NCI-H2227 (cell line): ENCODE measurements around the gene KRTAP5-9.
"Not testable (repeated sequence)": the region's sequence is repeated elsewhere in the genome, so short reads cannot be mapped to it uniquely, and the experiment has no call there.

ENCODE experiments used
- DNase-seq: peaks from one replicate; lab custom pipeline; 2025; ENCODE audit not compliant: unreplicated experiment; lab: John Stamatoyannopoulos, UW

KRTAP5-9 gene

DNA sequence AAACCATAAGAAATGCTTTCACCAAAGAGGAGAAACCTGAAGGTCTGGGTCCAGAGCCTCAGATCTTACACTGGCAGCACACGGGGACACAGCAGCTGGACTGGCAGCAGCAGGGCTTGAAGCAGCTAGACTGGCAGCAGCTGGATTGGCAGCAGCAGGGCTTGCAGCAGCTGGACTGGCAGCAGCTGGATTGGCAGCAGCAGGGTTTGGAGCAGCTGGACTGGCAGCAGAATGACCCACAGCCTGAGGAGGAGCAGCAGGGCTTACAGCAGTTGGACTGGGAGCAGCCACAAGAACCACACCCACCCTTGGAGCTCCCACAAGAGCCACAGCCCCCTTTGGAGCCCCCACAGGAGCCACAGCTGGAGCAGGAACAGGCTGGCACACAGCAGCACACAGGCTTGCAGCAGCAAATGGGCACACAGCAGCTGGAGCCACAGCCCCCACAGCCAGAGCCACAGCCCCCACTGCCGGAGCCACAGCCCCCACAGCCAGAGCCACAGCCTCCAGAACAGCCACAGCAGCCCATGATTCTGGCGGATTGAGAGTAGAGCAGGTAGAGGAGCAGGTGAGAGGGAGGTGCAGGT lies 34.2 kb downstream of the KRTAP5-9 start, which contains the start of gene KRTAP5-11:
Gene KRTAP5-11, minus strand, starts transcription at position 567 of the 587 bp plus-strand sequence. Its CDS starts 38 bp downstream, at position 529.
- DNase-seq, result no peak

DNA sequence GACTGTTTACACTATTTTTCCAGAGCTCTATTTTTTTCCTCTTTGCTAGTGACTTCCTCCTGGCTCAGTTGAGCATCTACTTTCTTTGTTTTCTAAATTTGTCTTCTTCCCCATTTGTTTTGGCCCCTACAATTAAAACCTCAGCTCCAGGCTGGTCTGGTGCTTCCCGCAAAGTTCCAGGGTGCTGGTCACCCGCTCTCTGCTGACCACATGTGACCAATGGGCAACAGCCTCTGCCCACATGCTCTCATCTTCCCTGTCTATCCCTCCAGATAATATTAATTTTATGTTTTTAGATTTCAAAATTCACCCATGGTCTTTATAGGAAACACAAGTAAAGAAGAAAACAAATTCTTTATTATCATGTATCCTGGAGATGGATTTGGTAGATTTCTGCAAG lies 34.7 kb downstream of the KRTAP5-9 start:
- DNase-seq, result not testable (repeated sequence)

DNA sequence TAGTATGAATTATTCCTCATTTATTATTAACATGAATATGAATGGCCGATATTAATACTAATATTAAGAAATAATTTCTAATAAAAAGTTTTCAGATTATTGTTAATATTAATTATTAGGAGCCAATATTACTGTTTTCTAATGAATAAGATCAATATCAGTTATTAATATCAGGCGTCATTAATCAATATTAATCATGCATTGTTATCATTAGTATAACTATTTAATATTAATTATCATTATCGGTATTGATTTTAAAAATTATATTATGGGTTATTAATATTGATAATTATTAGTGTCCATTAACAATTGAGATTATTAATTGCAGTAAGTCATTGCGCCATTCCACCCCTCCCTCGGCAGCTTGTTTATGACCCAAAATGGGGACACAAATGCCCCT lies 37.5 kb downstream of the KRTAP5-9 start:
- DNase-seq, result not testable (repeated sequence)

DNA sequence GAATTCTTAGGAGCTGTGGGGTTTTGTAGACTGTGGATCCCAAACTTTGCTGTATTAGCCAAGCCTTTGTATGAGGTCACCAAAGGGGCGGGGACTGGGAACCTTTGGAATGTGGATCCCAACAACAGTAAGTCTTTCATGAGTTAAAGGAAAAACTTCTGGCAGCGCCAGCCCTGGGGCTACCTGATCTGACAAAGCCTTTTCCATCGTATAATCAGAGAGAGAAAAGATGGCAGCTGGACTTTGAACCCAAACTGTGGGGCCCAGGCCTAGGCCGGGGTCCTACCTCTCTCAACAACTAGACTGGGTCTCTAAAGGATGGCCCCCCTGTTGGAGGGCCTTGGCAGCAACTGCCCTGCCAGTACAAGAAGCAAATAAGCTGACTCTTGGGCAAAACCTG lies 40.1 kb downstream of the KRTAP5-9 start:
- DNase-seq, result not testable (repeated sequence)

DNA sequence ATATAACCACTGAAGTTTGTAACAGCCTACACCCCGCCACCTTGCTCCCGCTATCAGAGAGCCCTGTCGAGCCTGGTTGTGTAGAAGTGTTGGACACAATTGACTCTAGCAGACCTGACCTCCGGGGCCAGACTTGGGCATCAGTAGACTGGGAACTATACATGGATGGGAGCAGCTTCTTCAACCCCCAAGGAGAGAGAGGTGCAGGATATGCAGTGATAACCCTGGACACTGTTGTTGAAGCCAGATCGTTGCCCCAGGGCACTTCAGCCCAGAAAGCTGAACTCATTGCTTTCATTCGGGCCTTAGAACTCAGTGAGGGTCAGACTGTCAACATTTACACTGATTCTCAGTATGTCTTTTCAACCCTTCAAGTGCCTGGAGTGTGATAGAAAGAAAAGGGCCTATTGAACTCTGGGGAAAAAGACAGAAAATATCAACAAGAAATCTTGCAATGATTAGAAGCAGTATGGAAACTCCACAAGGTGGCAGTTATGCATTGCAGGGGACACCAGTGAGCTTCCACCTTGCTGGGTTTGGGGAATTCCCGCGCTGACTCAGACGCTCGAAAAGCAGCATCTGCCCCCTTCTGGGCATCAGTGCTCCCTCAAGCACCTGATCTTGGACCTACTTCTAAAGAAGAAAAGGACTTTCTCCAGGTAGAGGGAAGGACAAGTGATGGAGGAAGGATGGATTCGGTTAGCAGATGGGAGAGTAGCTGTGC lies 40.8 kb downstream of the KRTAP5-9 start:
- not testable (repeated sequence) for DNase-seq

DNA sequence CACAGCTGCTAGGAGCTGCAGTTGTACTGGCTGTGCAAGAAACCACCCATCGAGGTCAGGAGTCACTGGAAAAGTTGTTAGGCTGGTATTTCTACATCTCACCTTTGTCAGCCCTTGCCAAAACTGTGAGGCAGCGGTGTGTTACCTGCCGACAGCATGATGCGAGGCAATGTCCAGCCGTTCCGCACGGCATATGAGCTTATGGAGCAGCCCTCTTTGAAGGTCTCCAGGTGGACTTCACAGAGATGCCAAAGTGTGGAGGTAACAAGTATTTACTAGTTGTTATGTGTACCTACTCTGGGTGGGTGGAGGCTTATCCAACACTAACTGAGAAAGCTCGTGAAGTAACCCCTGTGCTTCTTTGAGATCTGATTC lies 41.3 kb downstream of the KRTAP5-9 start:
- DNase-seq, result not testable (repeated sequence)
